HG03097 (cell line): ENCODE results near the gene CHSY3.

Experiments
- ATAC-seq: cut with Tn5 transposase; IDR thresholded peaks from one replicate; pipeline ENCODE4 v1.9.1; 2021; ENCODE audit not compliant: unreplicated experiment, low FRiP score

CHSY3 gene

DNA sequence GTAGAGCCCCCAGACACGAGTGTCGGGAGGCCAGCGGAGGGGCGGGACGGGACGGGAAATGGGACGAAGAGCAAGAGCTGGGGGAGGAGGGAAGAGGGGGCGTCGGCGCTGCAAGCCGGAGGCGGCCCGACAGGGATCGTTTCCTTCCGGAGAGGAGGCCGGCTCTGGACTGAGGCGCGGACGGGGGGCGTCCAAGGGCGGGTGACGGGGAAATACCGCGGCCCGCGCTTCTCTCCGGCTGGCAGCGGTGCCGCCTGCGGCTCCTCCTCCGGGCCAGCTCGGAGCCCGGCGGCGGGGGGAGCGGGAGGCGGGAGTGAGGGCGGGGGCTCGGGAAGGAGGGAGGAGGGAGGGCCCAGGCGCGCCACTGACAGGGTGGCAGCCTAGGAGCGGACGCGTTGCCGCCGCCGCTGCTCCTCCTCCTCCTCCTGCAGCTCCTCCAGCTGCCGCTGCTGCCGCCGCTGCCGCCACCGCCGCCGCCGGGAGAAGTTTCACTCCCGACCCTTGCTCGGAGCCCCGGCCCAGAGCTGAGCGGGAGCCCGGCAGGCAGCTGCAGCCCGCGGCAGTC, at the start of gene CHSY3:
CHSY3 (plus strand) TSS at position 364 of the 565 bp plus-strand sequence.
- ATAC-seq: peak; percentile 60

DNA sequence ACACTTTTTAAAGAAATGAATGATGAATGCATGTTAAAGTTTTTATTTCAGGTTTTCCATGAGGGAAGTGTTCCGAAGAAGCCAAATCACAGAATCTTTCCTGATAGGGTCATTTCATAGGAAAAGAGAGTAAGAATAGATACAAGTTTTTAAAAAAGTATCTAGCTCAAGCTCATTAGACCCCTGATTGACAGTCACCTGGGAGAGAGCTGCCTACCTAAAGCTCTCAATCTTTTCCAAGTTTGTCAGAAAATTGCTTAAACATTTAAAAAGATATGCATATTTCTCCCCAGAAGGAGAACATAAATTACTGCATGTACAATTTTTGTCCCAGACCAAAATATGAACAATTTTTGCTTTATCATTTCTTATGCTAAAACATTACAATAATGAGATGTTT, 47.9 kb upstream of the CHSY3 start:
- no peak for ATAC-seq

DNA sequence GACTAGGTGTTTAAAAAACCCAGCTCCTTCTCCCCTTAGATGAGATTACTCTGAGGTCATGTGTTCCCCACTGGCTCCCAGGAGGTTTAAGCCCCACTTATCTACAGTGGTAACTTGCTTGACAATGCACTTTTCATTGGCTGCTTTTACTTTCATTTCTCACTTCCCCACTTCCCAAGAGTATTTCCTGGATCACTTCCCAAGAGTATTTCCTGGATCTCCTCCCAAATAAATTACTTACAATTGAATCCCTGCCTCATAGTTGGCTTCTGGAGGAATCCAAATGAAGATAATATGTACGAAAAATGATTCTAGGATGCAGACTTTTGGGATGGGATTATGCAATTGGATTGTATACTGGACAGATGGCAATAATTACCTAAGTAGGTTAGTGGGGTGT, 47.1 kb upstream of the CHSY3 start:
- ATAC-seq: no peak

- no peak for ATAC-seq
Observed at GRCh38 chr5:129858131-129858675, 46.1 kb upstream of the CHSY3 start.

DNA sequence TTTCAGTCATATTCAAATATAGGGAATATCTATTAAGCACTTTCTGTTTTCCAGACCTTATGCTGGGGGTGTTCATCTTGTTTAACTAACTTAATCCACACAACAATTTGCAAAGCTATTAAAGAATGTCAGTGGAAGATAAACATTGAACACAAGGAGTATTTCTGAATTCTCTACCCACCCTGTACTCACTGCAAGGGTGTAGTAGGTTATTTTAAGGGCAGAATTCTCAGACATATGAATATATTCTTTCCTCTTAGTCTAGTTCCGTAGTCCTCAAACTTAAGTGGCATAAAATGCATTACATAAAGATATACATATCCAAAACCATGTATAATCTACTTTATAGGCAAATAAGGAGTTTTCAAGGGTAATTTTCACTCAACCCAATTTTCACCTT, 19.9 kb upstream of the CHSY3 start:
- ATAC-seq: no peak

- ATAC-seq: no peak
Observed at GRCh38 chr5:129899454-129899853, 4.8 kb upstream of the CHSY3 start.

GRCh38 chr5:129902816-129903215, 1.4 kb upstream of the CHSY3 start:
- no peak for ATAC-seq

GRCh38 chr5:129903466-129904101, 681 bp upstream of the CHSY3 start:
- peak; percentile 7 for ATAC-seq

- peak; percentile 39 for ATAC-seq
Observed at GRCh38 chr5:129904667-129905472, 605 bp downstream of the CHSY3 start.

DNA sequence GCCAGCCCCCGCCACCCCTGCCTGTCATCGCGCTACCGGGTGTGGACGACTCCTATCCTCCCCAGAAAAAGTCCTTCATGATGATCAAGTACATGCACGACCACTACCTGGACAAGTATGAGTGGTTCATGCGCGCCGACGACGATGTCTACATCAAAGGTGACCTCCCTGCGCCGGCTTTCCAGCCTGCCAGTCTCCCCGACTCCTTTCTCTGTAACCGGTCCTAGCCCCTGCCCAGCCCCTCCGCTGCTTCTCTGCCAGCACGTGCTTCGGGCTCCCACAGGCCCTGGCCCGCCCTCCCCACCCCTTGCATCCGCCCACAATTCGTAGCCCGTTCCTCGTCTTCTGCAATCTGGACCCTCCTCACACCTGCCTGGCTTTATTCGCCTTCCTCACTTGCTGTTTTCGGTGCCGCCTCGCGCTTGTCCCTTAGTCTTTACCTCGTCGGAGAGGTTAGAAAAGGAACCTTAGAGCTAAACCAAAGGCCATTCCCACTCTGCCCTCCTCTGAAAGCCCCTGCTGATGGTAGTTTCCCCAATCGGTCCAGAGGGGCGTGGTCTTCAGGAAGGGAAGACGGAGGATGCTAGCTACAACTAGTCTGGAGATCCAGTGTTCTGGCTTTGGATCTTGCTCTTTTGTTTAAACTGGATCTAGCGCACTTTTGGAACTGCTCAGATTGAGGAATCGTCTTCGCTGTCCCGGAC, 1.4 kb downstream of the CHSY3 start:
- ATAC-seq: no peak

DNA sequence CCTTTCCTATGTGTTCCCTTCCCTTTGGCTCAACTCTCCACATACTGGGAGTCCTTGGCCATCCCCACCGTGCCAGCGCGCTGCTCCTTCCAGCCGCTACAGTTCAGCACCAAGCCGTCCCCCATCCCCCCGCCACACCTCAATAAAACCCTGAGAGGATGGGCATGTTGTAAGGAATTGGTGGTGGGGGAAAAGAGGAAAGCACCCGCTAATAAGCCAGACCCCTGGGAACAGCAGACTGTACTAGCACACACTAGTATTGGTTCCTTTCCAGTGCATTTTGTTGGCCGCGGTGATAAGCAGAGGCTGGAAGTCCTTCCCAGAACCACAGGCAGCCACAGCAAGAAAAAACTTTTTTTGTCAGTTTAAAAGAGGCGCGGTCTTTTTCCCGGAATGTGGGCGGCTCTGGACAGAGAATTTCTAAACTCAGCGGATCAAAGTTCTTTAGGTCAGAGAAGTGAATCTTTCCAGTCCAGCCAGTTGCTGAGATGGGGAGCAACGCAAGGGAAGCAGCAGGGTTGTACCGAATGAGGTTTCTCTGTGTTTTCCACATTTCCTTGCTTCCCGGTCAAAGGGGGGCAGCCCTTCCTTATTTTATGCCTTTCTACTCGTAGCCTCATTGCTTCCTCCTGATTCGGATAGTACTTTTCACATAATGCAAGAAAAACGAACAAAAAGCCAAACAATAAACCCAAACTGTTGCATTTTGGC, 2.1 kb downstream of the CHSY3 start:
- ATAC-seq: no peak

DNA sequence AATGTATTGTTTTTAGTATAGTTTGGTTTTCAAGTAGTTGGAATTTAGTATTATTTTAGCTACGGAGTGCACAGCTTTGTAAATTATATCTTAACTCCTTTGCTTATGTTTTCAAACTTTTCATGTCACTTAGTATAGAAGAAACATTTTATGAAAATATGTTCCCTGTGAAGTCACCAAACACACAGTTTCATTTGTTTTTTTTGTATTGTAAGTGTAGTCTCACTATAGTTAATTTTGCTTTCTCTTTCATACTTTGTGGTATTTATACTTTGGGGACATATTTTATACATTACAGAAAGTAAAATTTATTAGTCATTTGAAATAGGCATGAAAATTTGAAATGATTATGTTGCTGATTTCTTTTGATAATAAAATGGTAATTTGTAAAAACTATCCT, 5.0 kb downstream of the CHSY3 start:
- ATAC-seq: peak; percentile 52

GRCh38 chr5:129912601-129913255, 8.5 kb downstream of the CHSY3 start:
- no peak for ATAC-seq

DNA sequence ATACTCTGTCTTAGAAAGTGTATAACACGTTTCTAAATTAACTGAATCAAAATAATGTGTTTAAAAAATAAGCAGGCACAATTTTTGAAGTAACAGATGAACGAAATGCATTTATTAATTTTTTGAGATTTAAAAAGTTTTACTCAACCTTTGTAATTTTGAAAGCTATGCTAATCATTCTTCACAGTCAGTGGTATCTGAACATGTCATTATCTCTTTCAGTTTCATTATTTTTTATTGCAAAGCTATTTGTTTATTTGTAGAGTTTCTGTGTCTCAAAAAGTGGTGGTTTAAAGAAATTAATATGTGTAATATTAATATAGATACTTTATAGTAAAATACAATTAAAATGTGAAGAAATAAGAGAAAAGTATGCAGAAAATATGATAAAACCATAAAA, 11.2 kb downstream of the CHSY3 start:
- ATAC-seq: no peak

- ATAC-seq: no peak
Observed at GRCh38 chr5:129917224-129917623, 13.0 kb downstream of the CHSY3 start.

- ATAC-seq: no peak
Observed at GRCh38 chr5:129921204-129921603, 16.9 kb downstream of the CHSY3 start.

DNA sequence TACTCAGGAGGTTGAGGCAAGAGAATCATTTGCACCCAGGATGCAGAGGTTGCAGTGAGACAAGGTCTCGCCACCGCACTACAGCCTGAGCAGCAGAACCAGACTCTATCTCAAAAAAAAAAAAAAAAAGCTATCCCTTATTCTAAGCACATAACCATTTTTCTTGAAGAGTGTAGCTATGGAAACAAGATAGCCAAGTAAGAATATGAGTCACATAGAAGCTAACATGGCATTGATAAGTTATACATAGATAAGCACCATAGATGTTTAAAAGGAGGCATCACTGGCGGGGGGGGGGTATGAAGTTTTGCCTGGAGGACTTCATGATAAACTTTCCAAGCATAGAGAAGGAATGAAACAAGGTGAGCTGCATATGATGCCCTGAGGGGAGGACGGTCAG, 26.0 kb downstream of the CHSY3 start:
- no peak for ATAC-seq

- no peak for ATAC-seq
Observed at GRCh38 chr5:129935626-129936025, 31.4 kb downstream of the CHSY3 start.

DNA sequence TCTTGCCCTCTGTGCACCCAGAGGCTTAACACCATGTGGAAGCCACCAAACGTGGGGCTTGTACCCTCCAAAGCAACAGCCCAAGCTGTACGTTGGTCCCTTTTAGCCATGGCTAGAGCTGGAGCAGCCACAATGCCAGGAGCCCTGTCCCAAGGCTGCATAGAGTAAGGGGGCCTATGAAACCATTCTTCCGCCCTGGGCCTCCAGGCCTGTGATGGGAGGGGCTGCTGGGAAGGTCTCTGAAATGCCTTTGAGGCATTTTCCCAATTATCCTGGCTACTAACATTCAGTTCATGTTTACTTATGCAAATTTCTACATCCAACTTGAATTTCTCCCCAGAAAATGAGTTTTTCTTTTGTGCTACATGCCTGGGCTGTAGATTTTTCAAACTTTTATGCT, 33.8 kb downstream of the CHSY3 start:
- no peak for ATAC-seq

DNA sequence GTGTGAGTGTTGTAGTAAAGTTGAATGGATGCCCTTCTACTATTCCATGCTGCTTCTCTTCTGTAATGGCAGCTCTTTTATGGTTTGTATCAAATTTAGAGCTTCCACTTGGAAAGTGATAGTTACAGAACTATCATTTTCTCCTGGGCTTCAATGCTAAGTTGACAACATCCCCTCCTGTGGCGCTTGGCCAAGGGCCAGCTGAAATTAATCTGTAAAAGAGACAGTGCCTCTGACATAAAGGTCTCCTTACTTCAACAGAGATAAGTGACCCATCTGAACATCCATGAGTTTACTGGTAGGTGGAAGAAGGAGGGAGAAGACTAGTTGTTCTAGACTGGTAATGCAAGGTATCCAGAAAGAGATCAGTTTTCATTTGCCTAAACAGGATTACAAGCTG, 39.7 kb downstream of the CHSY3 start:
- no peak for ATAC-seq
